Sciatic nerve (tissue), 2 donors: ENCODE results near the gene ORC1. TPM values are rescaled to one million over a fixed set of nuclear protein-coding genes. Genes with fewer than 3 reads are reported as not detected.
A peak's percentile ranks its signal among the peaks of the same experiment; 100 is the strongest.
"Not testable (repeated sequence)": the region's sequence is repeated elsewhere in the genome, so short reads cannot be mapped to it uniquely, and the experiment has no call there.

Experiments used
- ATAC-seq: fragments of 200-7000 bp; cut with Tn5 transposase; one replicate; pipeline ENCODE4 v1.9.1; 2020; ENCODE audit warnings: mild to moderate bottlenecking, moderate library complexity
- DNase-seq: peaks from one replicate; pipeline ENCODE4 v3.0.0-alpha.2; 2020; ENCODE audit warnings: low spot score
- intact Hi-C: fragments of 100-400 bp; cut with DNase I; formaldehyde crosslinking; loops from one replicate; pipeline ENCODE4 v1.14.2; 2022
- total RNA-seq: library from RNA; stranded (reverse); fragmentation: NEBNext Ultra II Directional; extraction: Animal tissue kit (Norgen Biotek cat#: 25700); gene quantifications from one replicate; pipeline ENCODE4 v1.2.1, GENCODE V29; 2021
- donor health status: DM: no; HTN: no; CAD: no.
- donor health status: DM: no; HTN: no; CAD: no.

ORC1 gene
- total RNA-seq, 1 donor from 2014 or later, result 0.45 TPM

DNA sequence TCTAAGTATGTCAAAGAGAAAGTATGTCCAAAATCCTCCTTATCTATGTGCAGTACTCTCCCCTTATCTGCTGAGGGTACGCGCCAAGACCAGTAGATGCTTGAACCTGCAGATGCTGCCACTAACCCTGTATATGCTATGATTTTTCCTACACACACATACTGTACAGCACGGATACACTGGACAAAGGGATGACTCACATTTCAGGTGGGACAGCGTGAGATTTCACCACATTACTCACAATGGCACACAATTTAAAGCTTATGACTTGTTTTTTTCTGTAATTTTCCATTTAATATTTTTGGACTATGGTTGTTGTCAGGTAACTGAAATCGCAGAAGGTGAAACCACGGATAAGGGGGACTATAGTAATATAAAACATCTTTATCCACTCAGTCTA lies 4.1 kb downstream of the ORC1 start:
- intact Hi-C loops, result no loop called here
- ATAC-seq (no peak), DNase-seq (no peak)

DNA sequence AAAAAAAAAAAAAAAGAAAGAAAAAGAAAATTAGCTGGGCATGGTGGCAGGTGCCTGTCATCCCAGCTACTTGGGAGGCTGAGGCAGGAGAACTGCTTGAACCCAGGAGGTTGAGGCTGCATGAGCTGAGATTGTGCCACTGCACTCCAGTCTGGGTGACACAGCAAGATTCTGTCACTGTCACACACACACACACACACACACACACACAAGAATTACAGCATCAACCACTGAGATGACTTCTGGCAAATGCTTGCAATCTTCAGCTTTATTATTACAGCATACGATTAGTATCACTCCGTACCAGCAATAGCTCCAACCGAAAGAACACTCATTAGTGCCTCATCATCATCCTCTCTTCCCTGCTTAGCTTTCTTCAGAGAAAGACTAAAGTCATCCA lies 4.6 kb downstream of the ORC1 start:
- intact Hi-C loops, result no loop called here
- DNase-seq (no peak), ATAC-seq (no peak)

DNA sequence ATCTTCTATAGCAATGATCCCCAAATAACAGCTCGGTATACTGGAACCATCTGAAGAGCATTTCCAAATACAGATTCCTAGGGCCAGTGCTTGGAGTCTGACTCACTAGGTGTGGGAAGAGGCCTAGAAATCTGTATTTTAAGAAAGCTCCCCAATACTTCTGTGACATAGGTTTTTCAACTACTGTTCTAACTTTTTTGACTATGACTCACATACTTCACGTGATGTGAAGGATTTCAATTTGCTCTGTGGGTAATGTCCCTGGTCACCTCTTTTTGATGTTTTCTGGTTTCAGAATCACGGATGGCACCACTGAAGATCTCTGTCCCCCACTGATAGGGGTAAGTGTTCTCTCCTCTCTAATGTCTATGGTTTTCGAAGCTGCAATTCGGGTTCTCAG lies 11.0 kb downstream of the ORC1 start:
- ATAC-seq (no peak), DNase-seq (no peak)
- intact Hi-C loops, result no loop called here

DNA sequence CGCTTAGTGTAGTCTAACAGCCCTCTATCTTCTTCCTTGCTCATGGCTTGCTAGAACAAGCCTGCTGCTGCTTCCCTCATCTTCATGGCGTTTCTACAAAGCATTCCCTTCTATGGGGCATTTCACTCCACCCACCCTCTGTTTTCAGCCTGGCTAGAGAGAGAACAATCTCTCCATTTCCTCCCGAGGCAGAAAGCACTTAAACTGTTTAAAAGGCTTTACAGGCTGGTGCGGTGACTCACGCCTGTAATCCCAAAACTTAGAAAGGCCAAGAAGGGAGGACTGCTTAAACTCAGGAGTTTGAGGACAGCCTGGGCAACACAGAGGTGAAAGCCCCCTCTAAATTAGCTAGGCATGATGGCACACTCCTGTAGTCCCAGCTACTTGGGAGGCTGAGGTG lies 17.8 kb downstream of the ORC1 start:
- intact Hi-C loops, result no loop called here
- ATAC-seq, result no peak

DNA sequence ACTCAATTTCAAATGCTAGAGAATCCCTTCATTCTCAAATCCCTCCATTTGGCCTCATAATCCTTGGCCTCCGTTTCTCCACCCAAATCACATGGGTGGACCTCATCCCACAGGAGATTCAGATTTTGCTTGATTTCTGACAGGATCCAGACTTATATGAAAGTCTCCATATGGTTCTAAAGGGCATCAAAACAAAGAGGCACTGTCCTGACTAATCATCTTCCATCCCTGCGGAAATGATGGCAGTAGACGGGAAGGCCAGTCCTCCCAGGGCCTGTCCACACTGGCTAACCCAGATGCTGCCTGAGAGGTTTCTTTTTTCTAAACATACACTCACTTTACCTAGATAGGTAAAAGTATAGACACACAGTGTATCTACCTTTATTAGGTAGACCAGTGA lies 18.8 kb downstream of the ORC1 start:
- DNase-seq, result no peak
- intact Hi-C loops, result no loop called here
- no peak for ATAC-seq

More for the DNA sequence above, 17.8 kb downstream of the ORC1 start:
- DNase-seq, result no peak

DNA sequence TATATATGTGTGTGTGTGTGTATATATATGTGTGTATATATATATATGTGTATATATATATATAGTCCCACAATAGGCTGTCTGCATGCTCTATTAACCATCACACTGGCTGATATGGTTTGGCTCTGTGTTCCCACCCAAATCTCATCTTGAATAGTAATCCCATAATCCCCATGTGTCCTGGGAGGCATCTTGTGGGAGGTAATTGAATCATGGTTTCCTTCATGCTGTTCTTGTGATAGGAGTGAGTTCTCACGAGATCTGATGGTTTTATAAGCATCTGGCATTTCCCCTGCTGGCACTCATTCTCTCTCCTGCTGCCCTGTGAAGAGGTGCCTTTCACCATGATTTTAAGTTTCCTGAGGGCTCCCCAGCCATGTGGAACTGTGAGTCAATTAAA lies 34.4 kb downstream of the ORC1 start:
- DNase-seq, intact Hi-C loops, ATAC-seq: not testable (repeated sequence)

DNA sequence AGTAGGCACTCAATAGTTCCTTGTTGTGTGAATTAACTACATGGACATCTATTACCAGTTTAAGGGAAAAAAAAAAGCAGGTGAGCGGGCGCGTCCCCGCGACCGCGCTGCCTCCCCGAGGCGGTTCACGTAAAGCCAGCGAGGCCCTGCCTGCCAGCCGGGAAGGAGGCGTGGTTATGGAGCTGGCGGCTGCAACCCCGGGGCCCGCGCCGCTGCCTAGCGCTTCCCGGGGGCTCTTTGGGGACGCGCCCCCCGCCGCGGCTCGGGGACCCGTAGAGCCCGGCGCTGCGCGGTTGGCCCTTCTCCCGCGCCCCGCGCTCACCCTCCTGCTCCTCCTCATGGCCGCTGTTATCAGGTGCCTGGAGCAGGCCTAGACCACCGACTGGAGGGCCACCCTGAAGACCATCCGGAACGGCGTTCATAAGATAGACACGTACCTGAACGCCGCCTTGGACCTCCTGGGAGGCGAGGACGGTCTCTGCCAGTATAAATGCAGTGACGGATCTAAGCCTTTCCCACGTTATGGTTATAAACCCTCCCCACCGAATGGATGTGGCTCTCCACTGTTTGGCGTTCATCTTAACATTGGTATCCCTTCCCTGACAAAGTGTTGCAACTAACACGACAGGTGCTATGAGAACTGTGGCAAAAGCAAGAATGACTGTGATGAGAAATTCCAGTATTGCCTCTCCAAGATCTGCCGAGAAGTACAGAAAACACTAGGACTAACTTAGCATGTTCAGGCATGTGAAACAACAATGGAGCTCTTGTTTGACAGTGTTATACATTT lies 35.6 kb downstream of the ORC1 start:
- ATAC-seq, result no peak
- DNase-seq, result no peak
- intact Hi-C loops, result no loop called here

DNA sequence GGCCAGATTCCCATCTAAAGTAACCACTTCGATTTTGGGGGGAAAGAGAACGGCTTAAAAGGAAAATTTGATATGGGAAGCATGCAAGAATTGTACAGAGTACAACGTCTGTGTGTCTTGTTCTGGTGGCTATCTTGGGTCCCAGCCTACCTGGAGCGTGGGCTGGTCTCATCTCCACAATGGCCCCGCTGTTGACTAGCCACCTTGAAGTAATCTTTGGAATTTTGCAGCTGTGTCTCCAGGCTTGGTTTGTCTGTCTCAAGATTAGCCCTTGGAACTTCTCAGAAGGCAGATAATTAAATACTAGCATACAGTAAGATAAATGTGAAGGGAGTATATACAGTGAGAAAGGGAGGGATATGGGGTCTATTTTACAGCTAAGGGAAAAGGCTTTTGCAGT lies 37.0 kb downstream of the ORC1 start:
- intact Hi-C loops, result no loop called here
- no peak for DNase-seq
- no peak for ATAC-seq

DNA sequence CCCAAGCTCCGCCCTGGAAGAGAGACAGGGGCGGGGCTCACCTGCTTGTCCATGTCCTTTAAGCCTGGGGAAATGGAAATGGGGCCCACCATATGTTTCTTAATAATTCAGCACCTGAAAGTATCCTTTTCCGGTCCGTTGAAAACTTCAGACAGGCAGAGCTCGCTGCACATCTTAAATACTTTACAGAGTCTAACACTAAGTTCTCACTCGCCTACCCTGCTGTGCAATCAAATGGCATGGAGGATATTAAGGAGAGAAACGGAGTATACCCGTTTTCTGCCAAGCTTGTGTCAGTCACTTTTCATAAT lies 37.8 kb downstream of the ORC1 start:
- DNase-seq (no peak), ATAC-seq (no peak)
- intact Hi-C loops, result no loop called here

DNA sequence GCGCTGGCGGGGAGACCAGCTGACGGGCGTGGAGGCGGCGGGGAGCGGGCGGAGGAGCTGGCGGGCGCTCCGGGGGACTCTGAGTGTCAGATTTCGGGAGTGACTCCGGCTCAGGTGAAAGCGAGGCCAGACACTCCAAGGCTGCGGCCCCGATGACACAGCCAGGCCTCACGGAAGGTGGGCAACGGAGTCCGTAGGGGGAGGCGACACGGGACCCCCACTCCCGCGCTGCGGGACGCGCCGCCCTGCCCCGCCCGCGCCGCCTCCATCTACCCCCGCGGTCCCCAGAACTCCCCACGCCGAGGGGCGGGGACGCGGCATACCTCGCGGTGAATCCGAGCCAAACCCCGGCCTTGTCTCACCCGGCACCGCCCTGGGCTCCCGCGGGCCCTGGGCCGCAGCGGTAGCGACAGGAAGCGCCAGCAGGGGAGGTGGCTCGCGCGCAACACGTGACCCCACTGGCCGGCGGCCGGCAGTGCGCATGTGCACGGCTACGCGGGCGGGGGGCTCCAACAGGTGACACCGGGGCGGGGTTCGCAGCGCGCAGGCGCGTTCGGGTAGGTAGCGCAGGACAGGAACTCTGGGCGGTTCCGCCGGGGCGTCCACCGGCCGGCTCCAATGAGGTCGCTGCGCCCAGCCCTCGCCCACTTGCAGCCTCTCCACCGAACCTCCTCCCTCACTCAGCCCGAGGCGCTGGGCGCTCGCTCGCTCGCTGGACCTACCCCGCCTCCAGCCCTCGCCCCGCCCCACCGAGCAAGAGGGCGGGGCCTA lies 38.3 kb downstream of the ORC1 start, which contains the start of gene CC2D1B:
TSS of gene CC2D1B (minus strand) at position 460 of the 771 bp plus-strand sequence. CDS start 1,585 bp downstream, outside the sequence.
- ATAC-seq (peak; percentile 96), DNase-seq (peak; percentile 98)
- intact Hi-C loops, result no loop called here

DNA sequence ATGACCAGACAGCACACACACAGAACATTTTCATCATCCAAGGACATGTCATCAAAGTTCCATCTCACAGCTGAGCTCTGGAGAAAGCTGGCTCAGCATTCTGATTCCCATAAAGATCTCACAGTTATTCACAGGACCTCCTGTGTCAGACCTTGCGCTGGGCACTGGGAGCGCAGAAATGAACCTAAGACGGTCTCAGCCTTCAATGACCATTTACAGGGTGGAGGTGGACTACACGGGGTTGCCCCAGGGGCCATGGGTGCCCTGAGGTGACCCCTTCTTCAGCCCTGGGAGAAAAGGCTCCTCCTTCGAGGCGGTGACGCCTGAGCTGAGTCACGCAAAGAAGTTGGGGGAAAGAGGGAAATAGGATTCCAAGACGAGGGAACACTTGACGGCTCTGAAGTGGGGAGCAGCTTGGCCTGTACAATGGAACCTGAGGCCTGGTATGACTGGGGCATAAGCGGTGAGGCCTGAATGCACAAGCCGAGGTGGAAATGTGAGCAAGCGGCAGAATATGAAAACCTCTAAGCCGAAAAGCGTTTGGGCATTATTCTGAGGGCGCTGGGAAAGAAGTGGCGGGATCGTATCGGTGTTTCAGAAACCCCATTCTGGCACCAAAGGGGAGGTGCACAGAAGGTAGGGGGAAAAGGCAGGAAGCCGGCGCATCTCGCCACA lies 39.0 kb downstream of the ORC1 start:
- intact Hi-C loops, result no loop called here
- ATAC-seq (peak; percentile 51), DNase-seq (peak; percentile 72)

DNA sequence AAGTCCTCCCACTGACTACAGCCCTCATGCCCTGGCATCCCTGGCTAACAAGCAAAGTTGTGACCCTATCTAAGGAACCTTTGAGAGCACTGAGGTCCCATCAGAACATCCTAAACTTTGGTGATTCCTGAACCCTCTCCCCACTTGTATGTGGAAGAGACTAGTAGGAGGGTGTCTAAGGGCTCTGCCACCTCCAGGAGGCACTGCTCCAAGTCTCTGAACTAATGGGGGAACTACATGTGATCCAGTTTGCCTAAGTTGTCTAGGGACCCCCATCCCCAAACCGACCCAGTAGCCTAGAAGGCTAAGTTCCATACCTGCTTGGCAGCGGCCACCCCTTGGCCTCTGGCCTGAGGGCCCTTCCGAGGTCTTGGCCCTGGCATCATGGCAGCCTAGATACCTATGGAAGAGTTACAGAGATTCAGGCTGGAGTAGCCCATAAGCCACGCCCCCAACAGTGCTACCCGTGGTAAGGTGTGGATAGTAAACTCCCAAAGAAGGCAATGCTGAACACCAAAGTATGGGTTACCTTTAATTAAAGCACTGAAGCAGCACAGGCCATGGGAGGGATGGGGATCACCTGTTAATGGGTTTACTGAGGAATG lies 39.9 kb downstream of the ORC1 start:
- intact Hi-C loops, result no loop called here
- no peak for ATAC-seq
- DNase-seq, result no peak

DNA sequence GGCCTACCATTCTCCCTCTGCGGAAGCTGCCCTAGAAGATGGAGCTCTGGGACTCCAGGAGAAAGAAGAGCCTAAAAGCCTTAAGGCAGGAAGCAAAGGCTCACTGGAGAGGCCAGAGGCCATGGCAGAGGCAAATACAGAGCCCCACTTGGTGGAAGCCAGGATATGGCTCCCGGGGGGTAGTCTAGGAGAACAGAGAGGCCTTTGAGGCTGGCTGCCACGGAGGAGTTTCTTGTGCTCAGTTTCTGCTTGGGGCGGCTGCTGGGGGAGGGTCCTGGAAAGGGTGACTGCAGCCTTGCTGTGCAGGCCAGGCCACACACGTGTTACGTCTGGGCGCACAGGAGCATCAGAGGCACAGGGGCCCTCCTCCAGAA lies 43.6 kb downstream of the ORC1 start:
- intact Hi-C loops, result no loop called here
- DNase-seq (no peak), ATAC-seq (no peak)

DNA sequence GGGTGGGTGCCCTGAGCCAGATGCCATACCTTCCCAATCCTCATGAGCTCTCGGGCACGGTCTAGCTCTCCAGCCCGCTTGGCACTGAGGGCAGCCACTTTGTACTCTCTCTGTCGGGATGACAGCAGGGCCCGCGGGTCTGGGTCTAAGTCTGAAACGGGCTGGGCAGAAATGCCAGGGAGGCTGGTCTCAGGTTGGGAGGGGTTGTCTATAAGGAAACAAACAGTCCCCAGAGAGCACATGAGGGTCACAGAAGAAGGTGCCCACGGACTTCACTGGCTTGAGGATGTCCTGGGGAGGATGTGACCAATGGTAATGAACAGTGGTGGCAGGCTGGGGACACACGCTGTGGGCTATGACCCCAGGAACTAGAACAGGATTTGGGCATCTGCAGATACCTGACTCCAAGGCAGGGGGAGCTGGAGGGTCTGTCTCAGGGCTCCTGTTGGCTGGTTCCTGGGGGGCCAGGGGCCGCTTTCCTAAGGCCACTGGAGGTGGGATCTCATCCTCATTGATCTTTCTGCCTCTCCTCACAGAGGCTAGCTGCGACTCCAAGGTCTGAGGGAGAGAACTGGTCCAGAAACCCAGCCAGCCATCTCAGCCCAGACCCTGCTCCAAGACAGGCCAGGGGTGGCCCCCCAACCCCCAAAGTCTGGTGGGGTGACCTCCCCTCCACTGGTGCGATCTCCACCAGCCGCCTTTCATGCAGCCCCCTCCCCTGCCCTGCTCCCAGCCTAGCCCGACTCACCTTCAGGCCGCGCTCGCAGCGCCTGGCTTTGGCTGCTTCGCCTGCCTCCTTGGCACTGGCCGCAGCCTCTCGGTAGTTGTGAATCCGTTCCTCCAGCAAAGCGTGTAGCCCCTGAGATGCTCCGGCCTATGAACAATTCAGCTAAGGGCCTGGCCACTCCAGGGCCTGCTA lies 44.3 kb downstream of the ORC1 start:
- no peak for ATAC-seq
- intact Hi-C loops, result no loop called here
- no peak for DNase-seq

DNA sequence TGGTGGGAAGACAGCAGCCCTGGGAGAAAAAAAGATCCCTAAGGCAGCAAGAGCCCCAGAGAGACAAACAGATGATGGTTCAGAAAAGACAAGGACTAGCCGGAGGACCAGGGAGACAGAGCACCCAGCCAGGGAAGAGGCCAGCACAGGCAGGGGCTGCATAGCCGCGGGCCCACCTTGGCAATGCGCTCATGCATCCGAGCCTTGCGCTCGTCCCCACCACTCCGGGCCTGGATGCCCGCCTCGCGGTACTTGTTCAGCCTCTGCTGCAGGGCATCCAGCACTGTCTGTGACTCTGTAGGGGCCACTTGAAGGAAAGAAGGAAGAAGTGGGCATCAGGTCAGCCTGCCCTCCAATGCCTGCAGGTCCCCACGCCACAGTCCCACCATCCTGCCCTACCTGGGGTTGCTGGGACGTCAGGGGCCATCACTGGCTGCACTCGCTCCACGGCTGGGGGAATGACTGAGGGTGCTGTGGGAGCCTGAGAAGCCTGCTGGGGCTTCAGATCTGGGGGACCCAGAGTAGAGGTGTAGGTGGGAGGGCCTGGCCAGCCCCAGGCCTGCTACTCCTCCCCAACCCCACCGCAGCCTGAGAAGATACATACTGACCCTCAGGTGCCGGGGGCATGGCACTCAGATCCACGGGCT lies 45.2 kb downstream of the ORC1 start:
- intact Hi-C loops, result no loop called here
- ATAC-seq, result no peak
- DNase-seq, result no peak

DNA sequence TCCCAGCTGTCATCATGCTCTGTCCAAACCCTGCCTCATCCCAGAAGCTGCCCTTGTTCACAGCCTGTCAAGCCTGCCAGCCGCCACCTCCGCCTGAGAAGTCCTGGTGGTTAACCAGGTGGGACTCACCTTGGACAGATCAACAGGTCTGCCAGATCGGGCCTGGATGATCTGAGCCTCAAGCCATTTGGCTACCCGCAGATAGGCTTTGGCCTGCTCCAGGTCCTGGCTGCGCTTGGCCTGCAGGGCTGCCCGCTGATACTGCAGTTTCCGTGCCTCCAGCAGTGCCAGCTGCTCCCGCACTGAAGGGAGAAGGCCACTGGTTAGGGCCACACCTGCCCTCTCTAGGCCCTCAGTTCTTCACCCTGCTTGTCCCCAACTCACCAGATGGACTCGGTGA lies 46.8 kb downstream of the ORC1 start:
- intact Hi-C loops, result no loop called here
- no peak for ATAC-seq
- no peak for DNase-seq

DNA sequence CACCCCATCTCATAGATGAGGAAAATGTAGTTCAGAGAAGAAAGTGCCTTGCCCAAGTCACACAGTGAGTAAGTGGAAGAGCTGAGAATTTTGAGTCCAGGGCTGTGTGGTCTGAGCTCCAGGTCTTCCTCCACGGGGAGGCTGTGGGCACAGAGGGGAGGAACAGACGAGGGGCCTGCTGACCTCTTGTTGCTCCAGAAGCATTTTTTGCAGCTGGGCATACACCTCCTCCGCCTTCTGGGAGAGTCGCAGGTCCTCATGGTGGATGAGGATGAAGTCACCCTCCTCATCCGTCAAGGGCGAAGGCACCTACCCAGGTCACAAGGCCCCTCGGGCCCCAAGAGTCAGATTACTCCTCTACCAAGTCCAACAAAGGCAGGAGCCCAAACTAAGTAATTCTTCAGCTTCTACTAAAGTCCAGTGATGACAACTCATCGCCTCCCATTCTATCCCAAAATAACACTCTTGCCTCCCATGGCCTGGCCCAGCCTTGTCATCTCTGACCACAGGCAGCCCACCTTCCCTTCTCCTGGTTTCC lies 47.3 kb downstream of the ORC1 start:
- intact Hi-C loops, result no loop called here
- DNase-seq (no peak), ATAC-seq (no peak)
